GM18858 (cell line): ENCODE results near the gene SRCAP.
"Not testable (repeated sequence)": the region's sequence is repeated elsewhere in the genome, so short reads cannot be mapped to it uniquely, and the experiment has no call there.

Experiments
- ATAC-seq: cut with Tn5 transposase; IDR thresholded peaks from one replicate; pipeline ENCODE4 v1.9.1; 2021; ENCODE audit not compliant: unreplicated experiment

SRCAP gene

GRCh38 chr16:30697264-30698138, 1.5 kb upstream of the SRCAP start:
- ATAC-seq, result peak; percentile 78

DNA sequence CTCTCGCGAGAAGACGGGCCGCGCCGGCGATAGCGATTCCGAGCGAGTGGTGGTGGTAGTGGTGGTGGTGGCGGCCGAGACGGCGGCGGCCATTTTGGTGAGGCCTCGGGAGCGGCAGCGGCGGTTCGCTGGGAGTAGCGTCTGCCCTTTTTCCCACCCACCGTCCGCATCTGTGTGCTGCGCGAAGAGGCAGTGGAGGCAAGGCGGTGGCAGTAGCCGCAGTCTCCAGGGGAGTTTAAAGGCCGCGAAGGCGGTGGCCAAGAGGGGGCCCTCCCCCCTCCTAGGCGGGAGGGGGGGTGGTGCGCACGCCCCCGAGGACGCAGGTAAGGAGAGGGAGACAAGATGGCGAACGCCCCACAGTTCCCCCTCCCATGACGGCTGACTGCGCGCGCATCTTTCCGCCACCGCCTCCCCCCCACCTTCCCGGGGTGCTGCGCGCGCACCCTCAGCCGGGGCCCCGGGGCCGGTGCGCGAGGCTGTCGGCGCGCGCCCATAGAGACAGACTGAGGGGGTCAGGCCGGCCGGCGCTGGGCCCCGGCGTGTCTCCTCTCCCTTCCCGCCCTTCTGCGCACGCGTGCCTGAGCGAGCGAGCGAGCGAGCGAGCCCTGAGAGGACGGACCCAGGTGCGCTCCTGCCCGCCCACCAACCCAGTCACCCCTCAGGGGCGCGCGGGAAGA, 694 bp upstream of the SRCAP start:
- ATAC-seq, result peak; percentile 46

- no peak for ATAC-seq
Observed at GRCh38 chr16:30699615-30700099, 686 bp downstream of the SRCAP start.

- ATAC-seq, result no peak
Observed at GRCh38 chr16:30700491-30700890, 1.5 kb downstream of the SRCAP start.

DNA sequence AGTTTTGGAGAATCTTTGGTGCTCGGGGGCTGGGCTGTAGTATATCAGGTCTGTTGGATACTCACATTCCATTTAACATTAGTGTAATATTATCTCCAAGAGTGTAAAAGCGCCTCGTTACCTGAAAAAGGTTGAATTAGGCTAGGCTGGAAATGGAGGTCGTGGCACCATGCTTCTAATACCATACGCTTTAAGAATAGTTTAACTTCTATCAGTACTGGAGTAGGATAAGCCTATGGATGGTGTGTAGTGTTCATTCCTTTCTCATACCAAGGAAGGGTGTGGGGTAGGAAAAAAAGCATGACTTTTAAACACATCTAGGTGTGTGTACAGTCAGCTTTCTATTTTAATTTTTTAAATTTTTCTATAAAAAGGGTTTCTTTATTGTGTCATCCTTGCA, 2.0 kb downstream of the SRCAP start:
- ATAC-seq, result no peak

GRCh38 chr16:30703071-30703470, 4.1 kb downstream of the SRCAP start:
- ATAC-seq, result not testable (repeated sequence)

DNA sequence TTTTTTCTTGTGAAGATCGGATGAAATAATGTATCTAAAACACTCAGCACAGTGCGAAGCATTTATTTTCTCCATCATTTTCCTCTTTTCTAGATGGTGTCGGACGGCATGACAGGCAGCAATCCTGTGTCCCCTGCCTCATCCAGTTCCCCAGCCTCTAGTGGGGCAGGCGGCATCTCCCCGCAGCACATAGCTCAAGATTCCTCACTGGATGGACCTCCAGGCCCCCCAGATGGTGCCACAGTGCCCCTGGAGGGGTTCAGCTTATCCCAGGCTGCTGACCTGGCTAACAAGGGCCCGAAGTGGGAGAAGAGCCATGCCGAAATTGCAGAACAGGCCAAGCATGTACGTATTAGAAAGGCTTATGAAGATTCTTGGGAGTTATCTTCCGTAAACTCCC, 5.0 kb downstream of the SRCAP start:
- ATAC-seq, result no peak

- no peak for ATAC-seq
Observed at GRCh38 chr16:30706046-30706445, 7.1 kb downstream of the SRCAP start.

- no peak for ATAC-seq
Observed at GRCh38 chr16:30710971-30711370, 12.0 kb downstream of the SRCAP start.

DNA sequence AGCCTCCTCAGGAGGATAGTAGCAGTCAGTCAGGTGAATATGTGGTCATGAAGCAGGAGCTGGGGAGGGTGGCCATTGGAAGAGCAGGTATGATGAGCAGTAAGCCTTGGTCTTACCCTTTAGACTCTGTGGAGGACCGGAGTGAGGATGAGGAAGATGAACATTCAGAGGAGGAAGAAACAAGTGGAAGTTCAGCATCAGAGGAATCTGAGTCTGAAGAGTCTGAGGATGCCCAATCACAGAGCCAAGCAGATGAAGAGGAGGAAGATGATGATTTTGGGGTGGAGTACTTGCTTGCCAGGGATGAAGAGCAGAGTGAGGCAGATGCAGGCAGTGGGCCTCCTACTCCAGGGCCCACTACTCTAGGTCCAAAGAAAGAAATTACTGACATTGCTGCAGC, 12.7 kb downstream of the SRCAP start:
- no peak for ATAC-seq

GRCh38 chr16:30715750-30716445, 16.9 kb downstream of the SRCAP start:
- ATAC-seq, result no peak

DNA sequence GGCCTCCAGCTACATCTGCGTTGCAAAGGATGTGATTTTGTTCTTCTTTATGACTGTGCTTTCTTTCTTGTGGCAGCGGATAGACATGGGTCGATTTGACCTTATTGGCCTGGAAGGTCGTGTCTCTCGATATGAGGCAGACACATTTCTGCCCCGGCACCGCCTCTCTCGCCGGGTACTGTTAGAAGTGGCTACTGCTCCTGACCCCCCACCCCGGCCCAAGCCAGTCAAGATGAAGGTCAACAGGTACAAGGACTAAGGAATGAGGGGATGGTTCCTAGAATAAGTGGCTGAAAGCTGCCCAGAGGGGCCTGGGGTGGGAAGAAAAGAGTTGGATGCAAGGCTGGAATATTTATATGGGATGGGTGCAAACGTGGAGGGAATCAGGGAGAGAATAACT, 21.1 kb downstream of the SRCAP start:
- no peak for ATAC-seq

DNA sequence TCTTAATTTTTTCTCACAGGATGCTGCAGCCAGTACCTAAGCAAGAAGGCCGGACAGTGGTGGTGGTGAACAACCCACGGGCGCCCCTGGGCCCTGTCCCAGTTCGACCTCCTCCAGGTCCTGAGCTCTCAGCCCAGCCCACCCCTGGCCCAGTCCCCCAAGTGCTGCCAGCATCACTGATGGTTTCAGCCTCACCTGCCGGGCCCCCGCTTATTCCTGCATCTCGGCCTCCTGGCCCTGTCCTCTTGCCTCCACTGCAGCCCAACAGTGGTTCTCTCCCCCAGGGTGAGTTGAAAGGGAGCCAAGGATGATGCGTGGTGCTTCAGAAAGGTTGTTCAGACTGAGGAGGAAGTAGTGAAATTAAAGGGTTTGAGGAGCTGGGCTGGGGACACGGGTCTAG, 21.7 kb downstream of the SRCAP start:
- no peak for ATAC-seq

GRCh38 chr16:30721167-30721566, 22.2 kb downstream of the SRCAP start:
- ATAC-seq, result no peak

DNA sequence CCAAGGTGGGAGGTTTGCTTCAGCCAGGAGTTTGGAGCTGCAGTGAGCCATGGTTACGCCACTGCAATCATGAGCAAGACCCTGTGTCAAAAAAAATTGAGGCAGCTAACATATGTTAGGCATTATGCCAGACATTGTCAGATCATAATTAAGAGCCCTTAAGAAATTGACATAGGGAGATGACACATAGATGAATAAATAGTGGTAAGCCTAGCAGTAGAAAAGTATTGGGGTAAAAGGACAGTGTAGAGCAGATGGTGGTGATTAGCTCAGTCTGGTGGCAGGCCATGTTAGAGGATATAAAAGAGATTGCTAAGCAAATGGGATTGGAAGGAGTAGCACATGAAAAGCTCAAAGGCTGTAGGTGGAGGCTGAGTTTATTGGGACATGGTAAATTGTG, 22.6 kb downstream of the SRCAP start:
- no peak for ATAC-seq

DNA sequence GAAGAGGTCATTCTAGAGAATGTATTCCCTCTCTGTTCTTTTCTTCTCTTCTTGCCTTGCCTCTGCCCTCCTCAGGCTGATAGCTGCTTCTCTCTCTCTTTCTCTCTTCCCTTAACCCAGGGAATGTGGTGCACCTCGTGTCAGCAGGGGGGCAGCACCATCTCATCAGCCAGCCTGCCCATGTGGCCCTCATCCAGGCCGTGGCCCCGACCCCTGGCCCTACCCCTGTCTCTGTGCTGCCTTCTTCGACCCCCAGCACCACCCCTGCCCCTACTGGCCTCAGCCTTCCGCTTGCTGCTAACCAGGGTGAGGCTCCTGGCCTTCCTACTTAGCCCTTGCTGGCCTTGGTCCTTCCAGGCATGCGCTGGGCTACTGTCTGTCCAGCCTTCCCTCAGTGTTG, 23.5 kb downstream of the SRCAP start:
- ATAC-seq, result no peak

- ATAC-seq, result no peak
Observed at GRCh38 chr16:30722916-30723315, 23.9 kb downstream of the SRCAP start.

GRCh38 chr16:30723725-30724355, 24.9 kb downstream of the SRCAP start:
- ATAC-seq, result no peak

GRCh38 chr16:30724641-30725417, 25.9 kb downstream of the SRCAP start:
- ATAC-seq, result no peak

- no peak for ATAC-seq
Observed at GRCh38 chr16:30725418-30725792, 26.4 kb downstream of the SRCAP start.
